Fibroblast of skin of left quadriceps (primary cell): ENCODE data around the gene ABCA6.
"Not testable (repeated sequence)": the region's sequence is repeated elsewhere in the genome, so short reads cannot be mapped to it uniquely, and the experiment has no call there.

ENCODE experiments used
- DNase-seq, 2 experiments: peaks; one replicate each; pipeline ENCODE4 v3.0.0-alpha.2; 2013; ENCODE audit warnings: low read depth in 2 of 2

ABCA6 gene, protein sequence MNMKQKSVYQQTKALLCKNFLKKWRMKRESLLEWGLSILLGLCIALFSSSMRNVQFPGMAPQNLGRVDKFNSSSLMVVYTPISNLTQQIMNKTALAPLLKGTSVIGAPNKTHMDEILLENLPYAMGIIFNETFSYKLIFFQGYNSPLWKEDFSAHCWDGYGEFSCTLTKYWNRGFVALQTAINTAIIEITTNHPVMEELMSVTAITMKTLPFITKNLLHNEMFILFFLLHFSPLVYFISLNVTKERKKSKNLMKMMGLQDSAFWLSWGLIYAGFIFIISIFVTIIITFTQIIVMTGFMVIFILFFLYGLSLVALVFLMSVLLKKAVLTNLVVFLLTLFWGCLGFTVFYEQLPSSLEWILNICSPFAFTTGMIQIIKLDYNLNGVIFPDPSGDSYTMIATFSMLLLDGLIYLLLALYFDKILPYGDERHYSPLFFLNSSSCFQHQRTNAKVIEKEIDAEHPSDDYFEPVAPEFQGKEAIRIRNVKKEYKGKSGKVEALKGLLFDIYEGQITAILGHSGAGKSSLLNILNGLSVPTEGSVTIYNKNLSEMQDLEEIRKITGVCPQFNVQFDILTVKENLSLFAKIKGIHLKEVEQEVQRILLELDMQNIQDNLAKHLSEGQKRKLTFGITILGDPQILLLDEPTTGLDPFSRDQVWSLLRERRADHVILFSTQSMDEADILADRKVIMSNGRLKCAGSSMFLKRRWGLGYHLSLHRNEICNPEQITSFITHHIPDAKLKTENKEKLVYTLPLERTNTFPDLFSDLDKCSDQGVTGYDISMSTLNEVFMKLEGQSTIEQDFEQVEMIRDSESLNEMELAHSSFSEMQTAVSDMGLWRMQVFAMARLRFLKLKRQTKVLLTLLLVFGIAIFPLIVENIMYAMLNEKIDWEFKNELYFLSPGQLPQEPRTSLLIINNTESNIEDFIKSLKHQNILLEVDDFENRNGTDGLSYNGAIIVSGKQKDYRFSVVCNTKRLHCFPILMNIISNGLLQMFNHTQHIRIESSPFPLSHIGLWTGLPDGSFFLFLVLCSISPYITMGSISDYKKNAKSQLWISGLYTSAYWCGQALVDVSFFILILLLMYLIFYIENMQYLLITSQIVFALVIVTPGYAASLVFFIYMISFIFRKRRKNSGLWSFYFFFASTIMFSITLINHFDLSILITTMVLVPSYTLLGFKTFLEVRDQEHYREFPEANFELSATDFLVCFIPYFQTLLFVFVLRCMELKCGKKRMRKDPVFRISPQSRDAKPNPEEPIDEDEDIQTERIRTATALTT (N-terminal part only)

DNA sequence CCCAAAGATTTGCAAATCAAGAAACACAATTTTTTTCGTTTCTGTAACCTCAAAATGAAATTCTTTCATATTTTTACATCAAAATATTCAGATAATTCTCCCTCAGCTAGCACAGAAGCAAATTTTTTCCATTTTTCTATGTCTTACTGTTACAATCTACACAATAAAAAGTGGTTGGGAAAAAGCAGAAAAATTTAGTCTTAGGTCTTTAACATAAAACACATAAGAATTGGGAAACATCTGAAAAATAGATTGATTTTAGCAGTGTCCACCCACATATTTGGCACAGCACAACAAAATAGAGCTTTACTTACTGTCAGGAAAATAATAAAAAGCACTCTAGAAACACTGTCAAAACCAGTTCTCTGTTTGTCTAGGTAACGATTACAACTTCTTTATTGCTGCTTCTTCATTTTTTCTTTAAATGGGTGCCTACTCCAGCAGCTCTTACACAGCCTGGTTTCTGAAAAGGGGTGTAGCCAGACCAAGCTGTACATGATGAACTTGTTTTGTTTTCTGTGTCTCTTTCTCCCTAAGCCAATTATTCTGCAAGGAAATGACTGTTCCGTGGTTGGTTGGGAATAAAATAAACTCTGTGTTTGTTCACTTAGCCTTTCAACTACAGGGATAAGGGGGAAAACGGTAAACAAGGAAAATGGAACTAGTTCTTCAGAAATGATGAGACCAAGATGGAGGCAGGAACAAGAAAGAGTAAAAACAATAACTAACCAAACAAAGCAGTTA, at the start of gene ABCA6:
Gene ABCA6, minus strand, starts transcription at position 465 of the 744 bp plus-strand sequence. CDS start 1,192 bp downstream, outside the sequence.
- peak in 1 of 2 experiments; percentile 20 for DNase-seq

DNA sequence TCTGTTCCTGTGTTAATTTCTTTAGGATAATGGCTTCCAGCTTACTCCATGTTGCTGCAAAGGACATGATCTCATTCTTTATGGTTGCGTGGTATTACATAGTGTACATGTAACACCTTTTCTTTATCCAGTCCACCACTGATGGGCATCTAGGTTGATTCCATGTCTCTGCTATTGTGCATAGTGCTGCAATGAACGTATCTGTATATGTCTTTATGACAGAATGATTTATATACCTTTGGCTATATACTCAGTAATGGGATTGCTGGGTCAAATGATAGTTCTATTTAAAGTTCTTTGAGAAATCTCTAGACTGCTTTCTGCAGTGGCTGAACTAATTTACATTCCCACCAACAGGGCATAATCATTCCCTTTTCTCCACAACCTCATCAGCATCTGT, 47.1 kb upstream of the ABCA6 start:
- DNase-seq, result no peak

DNA sequence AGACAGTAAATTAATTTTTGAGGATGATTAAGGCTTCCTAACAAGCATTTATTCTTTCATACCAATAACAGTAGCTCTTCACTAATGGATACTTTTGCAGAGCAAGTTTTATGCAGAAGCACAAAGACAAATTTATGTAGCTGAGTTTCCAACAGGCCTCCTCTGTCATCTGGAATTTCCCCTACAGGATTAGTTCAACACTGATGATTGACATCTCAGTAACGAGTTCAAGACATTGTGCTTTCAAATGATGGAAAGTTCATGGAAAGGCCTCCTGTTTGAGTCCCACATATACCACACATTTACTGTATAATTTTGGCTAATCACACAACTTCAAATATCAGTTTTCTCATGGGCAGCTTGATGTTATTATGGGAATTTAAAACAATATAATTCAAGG, 46.4 kb upstream of the ABCA6 start:
- DNase-seq, result no peak

DNA sequence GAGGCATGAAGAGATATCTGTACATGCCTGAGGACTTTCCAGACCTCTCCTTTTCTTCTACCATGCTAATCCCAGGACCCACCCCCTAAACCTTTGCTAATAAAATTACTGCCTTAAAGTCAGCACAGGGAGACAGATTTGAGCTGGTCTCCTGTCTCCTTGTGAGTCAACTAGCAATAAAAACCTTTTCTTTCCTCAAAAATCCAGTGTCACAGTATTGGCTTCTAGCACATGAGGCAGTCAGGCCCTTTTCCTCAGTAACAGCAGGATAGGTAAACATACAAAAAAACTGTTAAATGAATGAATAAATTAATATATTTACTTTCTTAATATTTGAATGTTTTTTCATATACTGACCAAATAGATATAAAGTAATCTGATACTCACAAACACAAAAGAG, 45.6 kb upstream of the ABCA6 start:
- no peak for DNase-seq

DNA sequence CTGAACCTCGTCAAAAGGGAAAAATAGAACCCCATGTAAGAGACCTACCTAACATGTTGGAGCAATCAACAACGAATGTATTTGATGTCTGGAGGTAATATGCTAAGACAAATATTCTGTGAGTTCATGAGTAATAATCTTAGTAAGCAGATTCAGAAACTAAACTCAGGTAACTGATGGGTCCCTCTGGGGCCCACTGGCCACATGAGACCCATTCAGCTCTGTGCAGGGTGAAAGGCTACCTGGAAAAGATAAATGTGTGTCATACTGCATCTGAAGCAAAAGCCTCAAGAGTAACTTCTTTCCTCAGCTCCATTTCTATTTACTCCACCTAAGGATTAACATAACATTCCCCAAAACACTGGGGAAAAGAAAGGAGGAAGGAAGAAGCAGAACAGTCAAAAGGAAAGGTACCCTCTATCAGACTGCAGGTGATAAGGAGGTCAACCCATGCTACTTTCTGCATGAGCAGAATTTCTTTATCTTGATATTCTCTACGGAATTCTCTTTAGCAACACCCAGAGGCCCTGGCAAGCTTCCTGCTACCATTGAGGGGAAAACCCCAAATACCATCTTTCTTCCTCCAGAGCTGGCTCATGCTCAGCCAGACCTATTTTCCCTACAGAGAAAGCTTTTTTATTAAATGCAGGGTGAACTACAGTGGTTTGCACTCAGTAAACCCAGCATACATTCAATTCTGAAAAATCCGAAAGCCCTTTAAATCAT, 37.7 kb upstream of the ABCA6 start:
- peak in 1 of 2 experiments; percentile 13 for DNase-seq

DNA sequence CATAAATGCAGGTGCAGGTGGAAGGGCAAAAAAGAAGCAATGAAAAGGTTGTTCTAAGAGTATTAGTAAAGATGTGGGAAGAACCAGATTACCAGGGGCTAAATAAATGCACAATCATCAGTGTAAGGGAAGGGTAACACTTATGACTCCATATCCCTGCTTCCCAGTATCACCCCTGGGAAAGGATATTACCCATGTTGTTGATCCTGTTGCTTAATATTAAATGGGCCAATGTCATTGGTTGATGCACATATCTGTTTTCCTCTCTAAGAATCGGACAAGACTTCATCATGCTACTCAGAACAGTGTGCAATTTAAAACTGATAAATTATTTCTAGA, 34.7 kb upstream of the ABCA6 start:
- no peak for DNase-seq

DNA sequence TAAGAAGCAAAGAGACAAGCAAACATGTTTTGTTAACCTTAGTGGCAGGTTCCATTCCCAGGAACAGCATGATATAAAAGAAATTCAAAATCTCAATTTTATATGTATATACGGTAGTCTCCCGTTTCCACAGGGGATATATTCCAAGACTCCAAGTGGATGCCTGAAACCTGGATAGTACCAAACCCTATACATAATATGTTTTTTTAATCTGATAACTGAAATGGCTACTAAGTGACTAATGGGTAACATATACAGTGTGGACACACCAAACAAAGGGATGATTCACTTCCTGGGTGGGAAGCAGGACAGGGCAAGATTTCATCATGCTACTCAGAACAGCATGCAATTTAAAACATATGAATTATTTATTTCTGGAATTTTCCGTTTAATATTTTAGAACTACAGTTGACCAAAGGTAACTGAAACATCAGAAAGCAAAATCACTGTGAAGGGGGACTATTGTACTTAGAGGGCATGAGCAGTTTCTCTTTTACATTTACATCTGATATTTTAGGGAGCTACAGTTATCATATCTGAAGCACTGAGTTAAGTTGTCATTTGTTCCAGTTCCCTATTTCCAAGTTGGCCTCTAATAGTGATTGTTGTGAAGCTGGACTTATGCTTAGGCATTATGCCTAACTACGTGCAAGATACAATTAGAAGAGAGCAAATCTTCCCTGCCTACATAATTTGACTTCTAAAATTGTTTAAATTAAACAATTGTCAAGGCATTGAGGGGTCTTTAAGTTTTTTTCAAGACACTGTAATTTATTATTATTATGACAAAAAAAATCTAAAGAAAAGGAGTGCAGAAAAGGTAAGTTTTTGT, 34.1 kb upstream of the ABCA6 start:
- peak; percentile 36 to 49 for DNase-seq

DNA sequence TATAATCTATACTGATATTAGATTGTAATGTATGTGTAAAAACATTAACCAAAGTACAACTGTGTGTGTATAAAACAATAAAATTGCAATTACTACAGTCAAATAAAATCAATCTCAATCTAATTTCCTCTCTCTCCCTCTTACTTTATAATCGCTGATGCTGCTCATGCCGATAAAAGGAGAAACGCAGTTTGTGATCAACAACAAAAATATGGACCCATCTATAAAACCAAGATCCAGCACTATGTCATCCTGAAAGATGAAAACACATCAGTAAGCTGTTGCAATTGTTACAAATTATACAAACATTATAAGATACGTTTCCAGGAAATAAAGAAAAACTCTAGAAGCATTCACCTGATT, 33.5 kb upstream of the ABCA6 start:
- DNase-seq, result no peak

DNA sequence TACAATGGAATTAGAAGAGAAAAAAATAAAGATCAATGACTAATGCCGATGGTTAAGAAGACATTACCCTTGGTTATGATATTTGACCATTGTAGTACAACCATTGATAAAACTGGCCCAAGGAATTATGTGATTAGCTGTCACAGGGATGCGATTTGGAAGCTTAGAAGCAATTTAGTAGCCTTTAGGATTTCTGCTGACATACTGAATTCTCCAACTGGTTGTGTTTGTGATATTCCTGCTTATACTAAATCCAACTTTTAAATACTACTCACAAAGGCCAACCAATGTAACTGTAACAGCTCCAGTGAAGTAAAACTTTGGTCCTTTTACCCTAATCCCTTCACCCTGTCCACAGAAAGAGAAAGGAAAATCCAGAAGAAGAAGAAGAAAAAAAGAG, 31.4 kb upstream of the ABCA6 start:
- no peak for DNase-seq

DNA sequence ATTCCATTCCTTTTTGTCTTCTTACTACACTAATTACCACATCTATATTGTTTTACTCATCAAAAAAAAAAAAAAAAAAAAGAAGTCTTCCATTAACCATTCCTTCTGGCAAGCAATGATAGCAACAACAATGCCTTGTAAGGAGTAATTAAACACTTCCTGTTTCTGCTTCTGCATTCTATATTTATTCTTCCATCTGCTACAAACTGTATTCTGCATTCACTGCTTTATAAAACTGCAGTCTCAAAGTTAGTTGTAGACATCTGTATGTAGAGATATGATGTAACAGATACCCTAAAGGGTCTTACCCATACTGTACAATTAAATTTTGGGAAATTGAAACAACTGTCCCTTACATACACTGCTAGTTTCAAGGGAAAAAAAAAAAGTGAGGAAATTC, 28.7 kb upstream of the ABCA6 start:
- DNase-seq, result no peak

DNA sequence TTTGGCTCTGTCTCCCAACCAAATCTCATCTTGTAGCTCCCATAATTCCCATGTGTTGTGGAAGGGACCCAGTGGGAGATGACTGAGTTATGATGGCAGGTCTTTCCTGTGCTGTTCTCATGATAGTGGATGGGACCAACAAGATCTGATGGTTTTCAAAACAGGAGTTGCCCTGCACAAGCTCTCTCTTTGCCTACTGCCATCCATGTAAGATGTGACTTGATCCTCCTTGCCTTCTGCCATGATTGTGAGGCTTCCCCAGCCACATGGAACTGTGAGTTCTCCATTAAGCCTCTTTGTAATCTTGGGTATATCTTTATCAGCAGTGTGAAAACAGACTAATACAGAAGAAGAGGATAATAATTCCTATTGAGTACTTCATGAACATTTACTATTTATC, 26.9 kb upstream of the ABCA6 start:
- not testable (repeated sequence) for DNase-seq

DNA sequence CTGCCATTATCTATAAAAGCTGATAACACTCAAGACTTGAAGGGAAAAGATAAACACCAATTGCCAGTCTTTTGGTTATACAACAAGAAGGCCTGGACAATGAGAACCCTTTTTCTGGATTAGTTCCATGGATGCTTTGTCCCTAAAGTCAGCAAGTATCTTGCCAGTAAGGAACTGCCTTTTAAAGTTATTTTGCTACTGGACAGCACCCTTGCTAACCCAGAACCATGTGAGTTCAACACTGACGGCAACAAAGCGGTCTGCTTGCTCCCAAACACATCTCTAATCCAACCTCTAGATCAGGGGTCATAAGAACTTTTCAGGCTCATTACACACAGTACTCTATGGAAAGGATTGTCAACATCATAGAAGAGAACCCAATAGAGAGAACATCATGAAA, 25.3 kb upstream of the ABCA6 start:
- DNase-seq, result no peak

DNA sequence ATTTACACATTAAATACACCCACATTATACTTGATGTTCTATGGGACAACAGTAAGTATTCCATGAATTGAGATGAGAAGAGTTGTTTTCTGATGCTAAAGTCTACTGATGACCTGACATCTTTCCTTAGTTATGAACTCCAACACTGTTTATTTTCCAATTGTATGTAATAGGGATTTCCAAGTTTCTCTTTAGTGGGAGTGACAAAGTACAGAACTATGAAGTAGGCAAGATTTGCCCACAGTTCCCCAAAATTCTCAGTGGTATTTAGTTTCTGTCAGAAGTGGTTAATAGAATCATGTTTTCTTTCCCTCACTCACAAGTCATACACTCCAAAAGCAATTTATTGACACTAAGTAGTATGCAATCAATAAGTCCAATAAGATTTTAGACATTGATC, 22.5 kb upstream of the ABCA6 start:
- DNase-seq, result no peak

DNA sequence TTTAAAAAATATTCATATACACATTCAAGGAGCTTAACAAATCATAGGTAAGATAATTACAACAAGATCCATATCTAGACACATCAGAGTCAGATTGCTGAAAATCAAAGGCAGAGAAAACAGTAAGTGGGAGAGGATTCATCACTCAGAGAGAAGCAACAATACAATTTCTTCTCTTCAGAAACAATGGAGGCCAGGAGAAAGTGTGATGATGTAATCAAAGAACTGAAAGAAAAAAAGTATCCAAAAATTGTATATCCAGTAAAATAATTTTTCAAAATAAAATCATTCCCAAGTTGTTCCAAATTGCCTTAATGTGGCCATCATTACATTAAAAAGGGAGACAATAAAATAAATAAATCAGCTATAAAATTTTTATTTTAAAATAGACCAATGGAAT, 17.7 kb upstream of the ABCA6 start:
- no peak for DNase-seq

DNA sequence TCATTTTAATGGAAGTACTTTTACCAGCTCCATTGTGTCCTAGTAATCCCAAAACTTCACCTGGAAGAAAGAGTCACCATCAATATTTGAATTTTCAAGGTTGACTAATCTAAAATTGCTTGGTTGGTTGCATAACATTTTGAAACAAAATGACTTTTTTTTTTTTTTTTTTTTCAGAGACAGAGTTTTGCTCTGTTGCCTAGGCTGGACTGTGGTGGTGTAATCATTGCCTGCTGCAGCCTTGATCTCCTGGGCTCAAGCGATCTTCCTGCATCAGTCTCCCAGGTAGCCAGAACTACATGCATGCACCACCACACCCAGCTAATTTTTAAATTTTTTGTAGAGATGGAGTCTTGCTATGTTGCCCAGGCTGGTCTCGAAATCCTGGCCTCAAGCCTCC, 12.6 kb upstream of the ABCA6 start:
- no peak for DNase-seq

DNA sequence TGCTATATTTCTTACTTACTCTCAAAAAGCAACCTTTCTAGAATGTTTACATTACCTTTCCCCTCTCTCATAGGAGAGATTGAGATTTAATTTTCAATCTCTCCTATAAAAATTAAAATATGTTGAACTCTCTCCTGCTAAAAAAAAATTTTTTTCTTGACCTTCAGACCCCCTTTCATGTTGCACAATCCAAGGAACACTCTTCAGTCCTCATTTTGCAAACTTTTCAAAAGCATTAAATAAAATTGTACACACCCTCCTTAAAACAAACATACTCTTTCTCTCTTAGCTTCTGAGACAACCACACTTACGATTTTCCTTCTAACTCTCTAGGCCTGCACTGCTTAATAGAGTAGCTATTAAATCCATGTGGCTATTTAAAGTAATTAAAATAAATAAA, 8.6 kb upstream of the ABCA6 start:
- DNase-seq, result no peak

DNA sequence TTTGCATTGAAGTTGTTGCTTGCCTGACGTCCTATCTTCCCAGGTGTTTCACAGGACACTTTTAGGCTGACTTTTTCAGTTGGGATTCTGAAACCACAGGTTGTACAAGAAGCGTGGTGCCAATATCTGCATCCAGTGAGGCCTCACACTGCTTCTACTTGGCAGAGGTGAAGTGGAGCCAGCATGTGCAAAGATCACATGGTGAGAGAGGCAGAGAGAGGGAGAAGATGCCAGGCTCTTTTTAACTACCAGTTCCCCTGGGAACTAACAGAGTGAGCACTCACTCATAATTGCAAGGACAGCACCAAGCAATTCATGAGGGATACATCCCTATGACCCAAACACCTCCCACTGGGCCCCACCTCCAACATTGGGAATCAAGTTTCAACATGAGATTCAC, 5.8 kb upstream of the ABCA6 start:
- DNase-seq, result no peak

DNA sequence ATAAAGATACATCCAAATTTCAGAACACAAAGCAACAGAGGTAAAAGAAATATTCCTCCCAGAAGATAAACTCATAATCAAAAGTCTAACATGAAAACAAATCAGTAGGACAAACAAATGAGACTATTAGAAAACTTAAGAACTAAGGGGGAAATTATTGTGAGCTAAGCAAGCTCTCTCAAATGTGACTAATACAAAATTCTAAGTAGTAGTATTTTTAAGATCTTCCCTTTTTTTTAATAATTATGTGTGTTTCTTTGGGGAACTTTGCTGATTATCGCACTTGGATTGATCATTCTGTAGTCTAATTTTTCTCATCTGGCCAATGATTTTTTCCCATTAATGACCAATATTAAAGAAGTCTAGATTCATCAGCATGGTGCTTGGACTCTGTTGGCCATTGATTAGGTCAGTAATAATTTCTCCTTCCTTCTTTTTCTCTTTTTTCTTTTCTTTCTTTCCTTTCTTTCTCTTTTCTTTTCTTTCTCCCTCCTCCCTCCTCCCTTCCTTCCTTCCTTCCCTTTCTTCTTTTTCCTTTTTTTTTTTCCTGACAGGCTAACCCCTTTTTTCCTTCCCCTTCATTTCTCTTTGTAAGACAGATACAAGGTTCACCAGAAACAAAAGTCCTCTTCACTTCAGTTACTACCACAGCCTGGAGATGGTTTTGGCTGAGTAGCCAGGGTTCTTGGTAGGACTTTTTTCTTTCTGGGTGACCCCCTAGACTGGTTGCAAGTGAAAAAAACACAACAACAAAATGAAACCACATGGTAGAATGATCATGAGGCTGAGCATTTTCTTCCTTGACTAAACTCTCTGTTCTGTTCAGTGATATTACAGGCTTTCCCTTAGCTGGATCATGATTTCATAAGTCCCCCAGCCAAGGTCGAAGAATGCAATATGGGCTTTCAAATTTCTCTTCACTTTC, 2.9 kb upstream of the ABCA6 start:
- no peak for DNase-seq

DNA sequence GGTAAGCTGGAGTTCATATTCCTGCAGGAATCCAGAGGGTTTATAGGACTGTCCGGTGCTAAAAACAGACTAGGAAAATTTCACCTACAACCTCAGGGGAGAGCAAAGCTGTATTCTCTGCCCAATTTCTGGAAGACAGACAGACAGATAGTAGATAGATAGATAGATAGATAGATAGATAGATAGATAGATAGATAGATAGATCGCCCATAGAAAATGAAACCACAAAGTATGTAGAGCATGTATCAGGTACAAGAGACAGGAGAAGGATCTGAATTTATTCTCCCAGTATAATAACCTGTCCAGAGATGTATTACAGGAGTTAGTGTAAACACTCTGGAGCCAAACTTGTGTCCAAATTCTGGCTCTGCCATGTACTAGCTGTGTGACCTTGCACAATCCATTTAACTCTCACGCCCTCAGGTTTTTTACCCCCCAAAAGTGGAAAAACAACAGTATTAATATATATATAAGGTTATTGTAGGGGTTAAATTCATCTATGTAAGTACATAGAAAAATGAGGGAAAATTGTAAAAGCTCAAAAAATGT, 2.1 kb upstream of the ABCA6 start:
- DNase-seq, result no peak
